Neural progenitor cell (in vitro differentiated cells): ENCODE data around the gene DSE. TPM values are rescaled to one million over a fixed set of nuclear protein-coding genes. Genes with fewer than 3 reads are reported as not detected.

Experiments used
- DNase-seq: peaks from one replicate; pipeline ENCODE4 v3.0.0-alpha.2; 2016; ENCODE audit warnings: low spot score
- H2AFZ ChIP-seq: fragments of 200-600 bp; sonication (generic); replicated peaks from 2 replicates; pipeline ENCODE4 v1.6.1; 2016; ENCODE audit warnings: antibody characterized with exemption
- H3F3A ChIP-seq: fragments of 200-600 bp; sonication (generic); 2 replicates; pipeline ENCODE4 v1.6.1; 2016; ENCODE audit warnings: antibody characterized with exemption, low read depth
- H3K27ac ChIP-seq: fragments of 200-600 bp; sonication (generic); 2 replicates; pipeline ENCODE4 v1.5.1; 2016; ENCODE audit warnings: mild to moderate bottlenecking
- H3K27me3 ChIP-seq: fragments of 200-600 bp; sonication (generic); 2 replicates; pipeline ENCODE4 v1.6.1; 2016; ENCODE audit warnings: mild to moderate bottlenecking, moderate library complexity
- H3K36me3 ChIP-seq: fragments of 200-600 bp; sonication (generic); 2 replicates; pipeline ENCODE4 v1.5.1; 2016
- H3K4me1 ChIP-seq: fragments of 200-600 bp; sonication (generic); 2 replicates; pipeline ENCODE4 v1.6.1; 2016; ENCODE audit warnings: mixed run types
- H3K4me2 ChIP-seq: fragments of 200-600 bp; sonication (generic); 2 replicates; pipeline ENCODE4 v1.6.1; 2016
- H3K4me3 ChIP-seq: fragments of 200-600 bp; sonication (generic); 2 replicates; pipeline ENCODE4 v1.5.1; 2016
- H3K79me2 ChIP-seq: fragments of 200-600 bp; sonication (generic); 2 replicates; pipeline ENCODE4 v1.6.1; 2016; ENCODE audit warnings: low read depth
- H3K9ac ChIP-seq: fragments of 200-600 bp; sonication (generic); 2 replicates; pipeline ENCODE4 v1.6.1; 2016
- H3K9me3 ChIP-seq: fragments of 200-600 bp; sonication (generic); 2 replicates; pipeline ENCODE4 v1.5.1; 2016; ENCODE audit warnings: low read depth
- H4K20me1 ChIP-seq: fragments of 200-600 bp; sonication (generic); 2 replicates; pipeline ENCODE4 v1.6.1; 2016; ENCODE audit warnings: low read depth
- H3K27ac Mint-ChIP-seq: 3 replicates; pipeline ENCODE4 v1.8.0; 2021; ENCODE audit warnings: mixed read lengths
- H3K27me3 Mint-ChIP-seq: 2 replicates; pipeline ENCODE4 v1.8.0; 2022; ENCODE audit warnings: low read depth, mild to moderate bottlenecking, inconsistent platforms, moderate library complexity, mixed read lengths; ENCODE audit not compliant: insufficient read depth
- H3K36me3 Mint-ChIP-seq: 3 replicates; pipeline ENCODE4 v1.8.0; 2021; ENCODE audit warnings: mixed read lengths
- H3K4me1 Mint-ChIP-seq: 3 replicates; pipeline ENCODE4 v1.8.0; 2021; ENCODE audit warnings: mixed read lengths
- H3K4me3 Mint-ChIP-seq: 3 replicates; pipeline ENCODE4 v1.8.0; 2021; ENCODE audit warnings: mild to moderate bottlenecking, moderate library complexity, mixed read lengths
- H3K9me3 Mint-ChIP-seq: 3 replicates; pipeline ENCODE4 v1.8.0; 2020; ENCODE audit warnings: mixed read lengths
- CTCF ChIP-seq: fragments of 200-600 bp; sonication (generic); IDR thresholded peaks from 2 replicates; pipeline ENCODE4 v1.5.1; 2017; ENCODE audit warnings: antibody characterized with exemption, mild to moderate bottlenecking
- EZH2 ChIP-seq: fragments of 200-600 bp; sonication (generic); IDR thresholded peaks from 2 replicates; pipeline ENCODE4 v1.6.1; 2017; ENCODE audit warnings: antibody characterized with exemption, mild to moderate bottlenecking, moderate library complexity
- EZH2phosphoT487 ChIP-seq: fragments of 200-600 bp; sonication (generic); IDR thresholded peaks from 2 replicates; pipeline ENCODE4 v1.6.1; 2017; ENCODE audit warnings: antibody characterized with exemption
- total RNA-seq: library from RNA; depleted of rRNA; stranded (reverse); fragments of >200 nt; gene quantifications from 2 replicates; pipeline ENCODE4 v1.2.3, GENCODE V29; 2015; ENCODE audit warnings: low replicate concordance

The DSE gene
- total RNA-seq, 1 donor from 2014 or later: 43.7 TPM

GRCh38 chr6:116450185-116450710, 79.5 kb downstream of the DSE start:
- Histone ChIP-seq H3K4me1 (no peaks in the 10 kb centered on the region), H3K79me2 (no peaks in the 10 kb centered on the region), H3F3A (no peaks in the 10 kb centered on the region), H2AFZ (no peak overlapping the region), H4K20me1 (no peaks in the 10 kb centered on the region), H3K27ac (no peak overlapping the region), H3K9ac (no peak overlapping the region), H3K4me3 (no peak overlapping the region), H3K27me3 (no peaks in the 10 kb centered on the region), H3K4me2 (no peak overlapping the region), H3K9me3 (no peaks in the 10 kb centered on the region), H3K36me3 (no peaks in the 10 kb centered on the region)
- TF ChIP-seq EZH2 (no peak), CTCF (no peak), EZH2phosphoT487 (no peak)
- Mint-ChIP-seq H3K27ac (no peak overlapping the region), H3K4me1 (no peaks in the 10 kb centered on the region), H3K4me3 (no peak overlapping the region), H3K27me3 (no peaks in the 10 kb centered on the region), H3K36me3 (no peaks in the 10 kb centered on the region), H3K9me3 (no peaks in the 10 kb centered on the region)
- no peak for DNase-seq

GRCh38 chr6:116450769-116451740, 80.3 kb downstream of the DSE start:
- Histone ChIP-seq H3K4me1 (no peaks in the 10 kb centered on the region), H3F3A (no peaks in the 10 kb centered on the region), H3K9me3 (no peaks in the 10 kb centered on the region), H2AFZ (no peak overlapping the region), H3K4me2 (no peak overlapping the region), H3K9ac (no peak overlapping the region), H4K20me1 (no peaks in the 10 kb centered on the region), H3K27ac (no peak overlapping the region), H3K4me3 (no peak overlapping the region), H3K27me3 (no peaks in the 10 kb centered on the region), H3K36me3 (no peaks in the 10 kb centered on the region), H3K79me2 (no peaks in the 10 kb centered on the region)
- Mint-ChIP-seq H3K27ac (no peak overlapping the region), H3K4me3 (no peak overlapping the region), H3K27me3 (no peaks in the 10 kb centered on the region), H3K36me3 (no peaks in the 10 kb centered on the region), H3K9me3 (no peaks in the 10 kb centered on the region), H3K4me1 (no peaks in the 10 kb centered on the region)
- DNase-seq: no peak
- TF ChIP-seq CTCF: no peak
- no peak for TF ChIP-seq EZH2phosphoT487
- TF ChIP-seq EZH2: no peak

- no peak overlapping the region for H3K27ac ChIP-seq
- H3K4me2 ChIP-seq: no peak overlapping the region
- H3K79me2 ChIP-seq: no peaks in the 10 kb centered on the region
- H4K20me1 ChIP-seq: no peaks in the 10 kb centered on the region
- Mint-ChIP-seq H3K4me3 (no peak overlapping the region), H3K27ac (no peak overlapping the region), H3K36me3 (no peaks in the 10 kb centered on the region), H3K27me3 (no peaks in the 10 kb centered on the region), H3K4me1 (no peaks in the 10 kb centered on the region), H3K9me3 (no peaks in the 10 kb centered on the region)
- no peak for TF ChIP-seq EZH2
- no peak for TF ChIP-seq EZH2phosphoT487
- TF ChIP-seq CTCF: no peak
- no peak overlapping the region for H3K4me3 ChIP-seq
- DNase-seq: no peak
- H3K27me3 ChIP-seq: no peaks in the 10 kb centered on the region
- no peaks in the 10 kb centered on the region for H3K4me1 ChIP-seq
- no peak overlapping the region for H2AFZ ChIP-seq
- no peaks in the 10 kb centered on the region for H3F3A ChIP-seq
- no peaks in the 10 kb centered on the region for H3K36me3 ChIP-seq
- no peak overlapping the region for H3K9ac ChIP-seq
- H3K9me3 ChIP-seq: no peaks in the 10 kb centered on the region
These were observed 81.2 kb downstream of the DSE start for GRCh38 chr6:116451916-116452315.
